ENCODE data around the gene RIMKLA.

The RIMKLA gene

DNA sequence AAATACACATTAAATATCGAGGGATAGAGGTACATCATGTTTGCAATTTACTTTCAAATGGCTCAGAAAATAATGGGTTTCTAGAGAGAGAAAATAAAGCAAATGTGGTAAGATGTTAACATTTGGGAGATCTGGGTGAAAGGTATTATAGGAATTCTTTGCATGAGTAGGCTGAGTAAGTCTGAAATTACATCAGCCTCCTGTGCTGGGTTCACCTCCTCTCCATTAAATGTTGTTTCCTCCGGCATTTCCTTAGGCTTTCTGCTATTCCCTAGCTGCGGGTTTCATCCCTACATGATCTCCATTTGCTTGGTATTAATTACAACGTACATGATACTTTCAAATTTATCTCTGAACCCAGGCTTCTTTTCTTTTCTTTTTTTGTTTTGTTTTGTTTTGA, 43.6 kb downstream of the RIMKLA start:
- in situ Hi-C loops (cut with HindIII; ENCODE audit: low sequenced_read_pairs) = no loop called here

GRCh38 chr1:42427240-42427639, 46.6 kb downstream of the RIMKLA start:
- in situ Hi-C loops (cut with HindIII; ENCODE audit: low sequenced_read_pairs) = no loop called here

DNA sequence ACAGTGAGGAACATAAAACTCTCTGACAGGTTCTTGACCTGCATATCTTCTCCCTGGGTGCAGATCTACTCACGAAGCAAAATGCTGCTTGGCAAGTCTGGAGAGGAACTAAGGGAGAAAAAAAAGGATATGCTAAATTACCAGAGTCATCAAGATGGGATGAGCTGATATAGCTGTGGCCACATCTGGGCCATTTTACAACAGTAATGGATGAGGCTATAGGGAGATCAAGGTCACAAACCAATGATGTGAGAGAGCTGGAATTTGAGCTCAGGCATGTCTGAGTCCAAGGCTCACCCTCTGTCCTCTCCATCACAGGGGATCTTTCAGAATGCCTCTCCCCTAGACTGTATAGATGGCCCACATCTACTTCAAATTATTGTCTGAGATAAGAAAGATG, 49.0 kb downstream of the RIMKLA start:
- in situ Hi-C loops (cut with HindIII; ENCODE audit: low sequenced_read_pairs) = no loop called here

- in situ Hi-C loops (cut with HindIII; ENCODE audit: low sequenced_read_pairs) = no loop called here
Measured at GRCh38 chr1:42430286-42431135, 49.9 kb downstream of the RIMKLA start.

- in situ Hi-C loops (cut with HindIII; ENCODE audit: low sequenced_read_pairs) = no loop called here
Measured at GRCh38 chr1:42431514-42431913, 50.9 kb downstream of the RIMKLA start.

DNA sequence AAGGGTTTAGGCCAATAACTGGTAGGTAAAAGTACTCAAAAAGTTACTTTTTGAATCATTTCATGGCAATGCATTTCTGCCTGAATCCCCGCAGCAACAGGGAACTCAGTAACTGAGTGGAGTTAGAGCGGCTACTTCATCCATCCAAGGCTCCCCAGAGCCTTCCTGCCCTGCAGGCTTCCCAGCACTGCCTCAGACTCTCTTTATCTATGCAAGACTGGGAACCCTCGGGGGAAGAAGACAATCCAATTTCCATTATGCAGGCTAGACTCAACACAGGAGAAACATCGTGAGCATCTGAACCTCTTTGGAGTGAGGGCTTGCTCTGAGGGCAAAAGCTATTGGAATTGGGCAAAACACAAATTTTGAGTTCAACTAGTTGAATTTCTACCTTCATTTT, 52.1 kb downstream of the RIMKLA start:
- in situ Hi-C loops (cut with HindIII; ENCODE audit: low sequenced_read_pairs) = no loop called here

DNA sequence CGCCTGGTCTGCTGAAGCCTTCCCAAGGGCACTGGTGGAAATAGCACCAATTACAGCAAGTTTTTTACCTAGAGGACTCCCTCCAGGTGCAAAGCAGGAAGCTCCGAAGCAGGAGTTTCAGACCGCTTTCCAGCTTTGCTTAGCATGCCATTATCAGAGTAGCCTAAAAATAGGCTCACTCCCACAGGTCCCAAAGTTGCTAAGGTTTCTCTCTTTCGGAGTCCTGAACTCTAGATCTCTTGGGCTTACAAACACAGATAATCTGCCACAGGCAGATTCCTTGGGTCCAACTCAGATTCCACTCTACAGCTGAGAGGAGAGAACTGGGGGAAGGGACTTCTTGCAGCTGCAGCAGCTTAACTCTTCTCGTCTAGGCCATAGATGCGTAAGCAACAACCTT, 52.8 kb downstream of the RIMKLA start:
- in situ Hi-C loops (cut with HindIII; ENCODE audit: low sequenced_read_pairs) = no loop called here

DNA sequence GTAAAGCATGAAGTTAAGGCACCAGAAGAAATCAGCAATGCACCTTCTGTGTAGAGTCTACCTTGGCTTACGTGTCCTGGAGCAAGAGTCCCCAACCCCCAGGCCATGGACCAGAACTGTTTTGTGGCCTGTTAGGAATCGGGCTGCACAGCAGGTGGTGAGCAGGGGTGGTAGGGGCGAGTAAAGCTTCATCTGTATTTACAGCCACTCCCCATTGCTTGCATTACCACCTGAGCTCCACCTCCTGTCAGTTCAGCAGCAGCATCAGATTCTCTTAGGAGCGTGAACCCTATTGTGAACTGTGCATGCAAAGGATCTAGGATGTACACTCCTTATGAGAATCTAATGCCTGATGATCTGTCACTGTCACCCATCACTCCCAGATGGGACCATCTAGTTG, 53.7 kb downstream of the RIMKLA start:
- in situ Hi-C loops (cut with HindIII; ENCODE audit: low sequenced_read_pairs) = no loop called here

- in situ Hi-C loops (cut with HindIII; ENCODE audit: low sequenced_read_pairs) = no loop called here
Measured at GRCh38 chr1:42439940-42440339, 59.3 kb downstream of the RIMKLA start.

GRCh38 chr1:42442662-42443061, 62.1 kb downstream of the RIMKLA start:
- in situ Hi-C loops (cut with HindIII; ENCODE audit: low sequenced_read_pairs) = no loop called here

GRCh38 chr1:42449256-42449655, 68.7 kb downstream of the RIMKLA start:
- in situ Hi-C loops (cut with HindIII; ENCODE audit: low sequenced_read_pairs) = no loop called here

GRCh38 chr1:42450061-42450460, 69.5 kb downstream of the RIMKLA start:
- in situ Hi-C loops (cut with HindIII; ENCODE audit: low sequenced_read_pairs) = no loop called here

DNA sequence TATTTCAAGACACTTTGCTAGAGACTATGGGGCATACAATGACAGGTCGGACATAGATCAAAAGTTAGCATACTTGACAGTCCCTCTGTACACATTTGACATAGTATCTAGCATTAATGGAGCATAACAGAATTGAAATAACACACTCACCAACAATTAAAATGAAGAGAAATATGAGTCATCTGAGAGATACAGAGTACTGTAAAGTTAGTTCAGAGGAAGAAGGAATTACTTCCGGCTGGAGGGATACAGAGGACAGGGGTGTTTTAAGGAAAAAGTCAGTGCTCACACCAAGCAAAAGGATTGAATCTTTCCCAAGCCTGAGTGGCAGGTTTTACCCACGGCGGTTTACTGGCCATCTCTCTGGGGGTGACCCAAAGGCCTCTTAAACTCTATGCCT, 72.8 kb downstream of the RIMKLA start:
- in situ Hi-C loops (cut with HindIII; ENCODE audit: low sequenced_read_pairs) = no loop called here

- in situ Hi-C loops (cut with HindIII; ENCODE audit: low sequenced_read_pairs) = no loop called here
Measured at GRCh38 chr1:42454403-42454802, 73.8 kb downstream of the RIMKLA start.

DNA sequence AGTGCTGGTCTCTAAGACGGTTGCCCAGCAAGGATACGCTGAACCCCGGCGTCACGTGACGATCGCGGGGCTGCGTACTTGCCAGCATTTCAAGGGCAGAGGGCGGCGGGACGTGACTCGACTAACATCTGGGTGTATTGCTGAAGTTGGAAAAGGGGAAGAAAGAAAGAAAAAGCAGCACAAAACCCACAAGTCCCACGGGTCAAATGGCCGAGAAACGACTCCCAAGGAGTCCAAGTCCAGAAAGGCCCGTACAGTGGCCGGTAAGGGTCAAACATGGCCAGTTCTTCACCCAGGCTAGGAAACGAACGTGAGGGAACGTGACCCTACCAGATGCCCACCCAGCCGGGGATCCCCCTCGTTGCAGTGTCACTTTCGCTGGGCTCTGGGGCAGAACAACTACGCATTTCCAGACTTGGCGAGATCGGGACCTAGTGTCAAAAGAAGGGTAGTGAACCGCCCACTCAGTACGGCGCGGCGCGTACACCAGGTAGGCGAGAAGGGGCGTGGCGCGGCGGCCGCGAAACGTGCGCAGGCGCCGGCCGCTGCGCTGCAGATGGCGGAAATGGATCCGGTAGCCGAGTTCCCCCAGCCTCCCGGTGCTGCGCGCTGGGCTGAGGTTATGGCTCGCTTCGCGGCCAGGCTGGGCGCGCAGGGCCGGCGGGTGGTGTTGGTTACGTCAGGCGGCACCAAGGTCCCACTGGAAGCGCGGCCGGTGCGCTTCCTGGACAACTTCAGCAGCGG, 75.6 kb downstream of the RIMKLA start, which contains the start of the genes PPCS and ZMYND12:
TSS of gene PPCS (plus strand) at position 534 of the 744 bp plus-strand sequence. CDS start at position 557, 23 bp downstream.
TSS of gene ZMYND12 (minus strand) at position 13 of the 744 bp plus-strand sequence. CDS start 25 bp downstream, outside the sequence.
- in situ Hi-C loops (cut with HindIII; ENCODE audit: low sequenced_read_pairs) = no loop called here

- in situ Hi-C loops (cut with HindIII; ENCODE audit: low sequenced_read_pairs) = no loop called here
Measured at GRCh38 chr1:42456754-42457089, 76.1 kb downstream of the RIMKLA start.

GRCh38 chr1:42461196-42461595, 80.6 kb downstream of the RIMKLA start:
- in situ Hi-C loops (cut with HindIII; ENCODE audit: low sequenced_read_pairs) = no loop called here

DNA sequence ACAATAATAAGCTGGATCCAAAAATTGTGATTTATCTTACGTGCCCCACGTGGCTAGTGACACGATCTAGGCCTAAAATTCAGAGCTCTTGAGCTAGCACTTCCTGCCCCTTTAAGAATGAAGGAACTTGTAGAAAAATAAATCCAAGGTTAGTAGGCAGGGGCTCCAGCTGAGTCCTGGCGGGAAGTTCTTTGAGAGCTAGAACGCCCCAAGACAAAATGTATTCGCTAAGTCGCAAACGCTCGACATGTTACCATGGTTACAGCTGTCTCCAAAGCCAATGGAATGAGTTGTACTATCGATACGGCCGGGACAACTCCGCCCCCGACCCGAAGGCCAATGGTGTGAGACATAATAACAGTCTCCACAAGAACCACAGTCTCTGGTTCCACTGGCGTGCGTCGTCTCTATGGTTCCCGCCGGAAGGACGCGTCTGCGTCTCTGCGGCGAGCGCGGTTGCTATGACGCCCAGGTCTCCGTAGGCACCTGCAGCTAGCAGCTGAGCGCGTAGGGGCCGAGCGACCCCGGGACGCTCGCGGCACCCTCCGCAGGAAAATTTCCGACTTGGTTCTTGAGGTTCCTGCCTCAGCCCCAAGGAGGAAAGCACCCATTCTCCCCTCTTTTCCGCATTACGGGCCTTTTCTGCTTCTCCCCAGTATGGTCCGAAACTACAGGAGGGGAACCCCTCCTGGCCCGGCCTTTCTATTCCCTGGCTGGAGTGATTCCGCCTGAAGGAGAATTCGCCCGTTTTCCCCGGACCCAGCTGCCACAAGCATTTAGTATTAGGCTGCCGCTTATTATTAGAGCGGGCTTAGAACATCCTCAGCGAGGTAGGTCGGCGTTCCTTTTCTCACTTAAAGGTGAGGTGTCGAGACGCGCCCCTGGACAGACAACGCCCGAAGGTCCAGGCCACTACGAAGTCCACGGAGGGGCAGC, 82.5 kb downstream of the RIMKLA start, which contains the start of gene CCDC30:
TSS of gene CCDC30 (plus strand) at position 459 of the 936 bp plus-strand sequence. CDS start 17,266 bp downstream, outside the sequence.
- in situ Hi-C loops (cut with HindIII; ENCODE audit: low sequenced_read_pairs) = no loop called here

GRCh38 chr1:42463921-42464320, 83.3 kb downstream of the RIMKLA start:
- in situ Hi-C loops (cut with HindIII; ENCODE audit: low sequenced_read_pairs) = no loop called here

DNA sequence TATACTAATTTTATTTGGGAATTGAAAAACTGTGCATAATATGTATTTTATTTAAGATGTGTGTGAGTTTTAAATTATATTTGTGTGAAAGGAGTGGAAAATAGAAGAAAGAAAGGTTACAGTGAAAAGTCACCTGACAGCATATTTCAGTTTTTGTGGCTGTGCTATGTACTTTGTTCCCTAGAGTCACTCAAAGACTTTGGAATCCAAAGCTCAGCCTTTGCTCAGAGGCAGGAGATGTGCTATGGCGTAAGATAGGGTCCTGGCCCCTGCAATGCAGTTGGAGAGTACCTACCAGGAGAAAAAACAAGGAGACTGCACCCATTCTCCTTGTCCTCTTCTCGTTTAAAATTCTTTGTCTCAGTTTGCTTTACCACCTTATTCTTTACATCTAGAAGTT, 85.4 kb downstream of the RIMKLA start:
- in situ Hi-C loops (cut with HindIII; ENCODE audit: low sequenced_read_pairs) = no loop called here

GRCh38 chr1:42469727-42470126, 89.1 kb downstream of the RIMKLA start:
- in situ Hi-C loops (cut with HindIII; ENCODE audit: low sequenced_read_pairs) = no loop called here
